Left cardiac atrium (tissue), 4 donors: ENCODE data around the gene IGFBP1. TPM values are rescaled to one million over a fixed set of nuclear protein-coding genes. Genes with fewer than 3 reads are reported as not detected.
"Not testable (repeated sequence)": the region's sequence is repeated elsewhere in the genome, so short reads cannot be mapped to it uniquely, and the experiment has no call there.

Source experiments
- ATAC-seq, 2 donors: fragments of 200-7000 bp; cut with Tn5 transposase; one replicate each; pipeline ENCODE4 v1.9.1; 2020; ENCODE audit warnings: mild to moderate bottlenecking in 2 of 2, moderate library complexity in 2 of 2
- DNase-seq: peaks from one replicate; pipeline ENCODE4 v3.0.0-alpha.2; 2020
- intact Hi-C, 2 donors: fragments of 100-400 bp; cut with DNase I; formaldehyde crosslinking; loops; one replicate each; pipeline versions ENCODE4 v1.14.1 to v1.15.1; 2022 to 2023
- total RNA-seq, 2 donors: library from RNA; stranded (reverse); fragmentation: NEBNext Ultra II Directional; extraction: Animal tissue kit (Norgen Biotek cat#: 25700); gene quantifications; one replicate each; pipeline ENCODE4 v1.2.1, GENCODE V29; 2021
- donor health status: DM: no; HTN: yes; CAD: no.
- donor health status: DM: no; HTN: yes; CAD: no; lungs with severe emphysema.
- donor health status: DM: yes; HTN: yes; CAD: no.
- donor health status: Dilated cardiomyopathy.

Gene IGFBP1
- total RNA-seq, 2 donors from 2014 or later, result not detected

- ATAC-seq (peak; percentile 31 to 47), DNase-seq (peak; percentile 62)
- intact Hi-C loops, result loop anchor here (1.0 to 5.0 kb wide), 6 partner anchors 430 to 1330 kb away; no protein-coding TSS in a partner anchor
These were observed 33.6 kb downstream of the IGFBP1 start for GRCh38 chr7:45921699-45922519.

- ATAC-seq, result peak in 1 of 2 donors; percentile 13
- intact Hi-C loops, result loop anchor here (1.0 to 5.0 kb wide), 5 partner anchors 429 to 1329 kb away; no protein-coding TSS in a partner anchor
- no peak for DNase-seq
These were observed 34.5 kb downstream of the IGFBP1 start for GRCh38 chr7:45922810-45923209.

GRCh38 chr7:45923290-45923689 is 35.0 kb downstream of the IGFBP1 start:
- ATAC-seq, result peak; percentile 36 to 68

GRCh38 chr7:45923818-45924217 is 35.5 kb downstream of the IGFBP1 start:
- no peak for DNase-seq
- ATAC-seq, result no peak
- intact Hi-C loops, result loop anchor here (2.0 to 5.0 kb wide), 4 partner anchors 1163 to 1328 kb away; no protein-coding TSS in a partner anchor

More at GRCh38 chr7:45923290-45923689, 35.0 kb downstream of the IGFBP1 start:
- intact Hi-C loops, result loop anchor here (2.0 to 5.0 kb wide), 4 partner anchors 1164 to 1329 kb away; no protein-coding TSS in a partner anchor
- peak; percentile 79 for DNase-seq

GRCh38 chr7:45924283-45924682 is 36.0 kb downstream of the IGFBP1 start:
- DNase-seq (no peak), ATAC-seq (peak in 1 of 2 donors; percentile 74)

GRCh38 chr7:45927721-45928120 is 39.4 kb downstream of the IGFBP1 start:
- no peak for ATAC-seq
- intact Hi-C loops, result no loop called here
- DNase-seq, result no peak

More at GRCh38 chr7:45924283-45924682, 36.0 kb downstream of the IGFBP1 start:
- intact Hi-C loops, result loop anchor here (5.0 kb wide), 3 partner anchors 1163 to 1328 kb away; no protein-coding TSS in a partner anchor

- DNase-seq (no peak), ATAC-seq (no peak)
- intact Hi-C loops, result no loop called here
These were observed 42.7 kb downstream of the IGFBP1 start for GRCh38 chr7:45930967-45931366.

GRCh38 chr7:45937301-45937700 is 49.0 kb downstream of the IGFBP1 start:
- ATAC-seq, result no peak

GRCh38 chr7:45937862-45938261 is 49.6 kb downstream of the IGFBP1 start:
- DNase-seq (no peak), ATAC-seq (no peak)
- intact Hi-C loops, result no loop called here

More at GRCh38 chr7:45937301-45937700, 49.0 kb downstream of the IGFBP1 start:
- DNase-seq, result no peak
- intact Hi-C loops, result no loop called here

GRCh38 chr7:45938626-45939302 is 50.5 kb downstream of the IGFBP1 start:
- DNase-seq, result no peak
- intact Hi-C loops, result no loop called here
- ATAC-seq, result no peak

GRCh38 chr7:45939574-45939973 is 51.3 kb downstream of the IGFBP1 start:
- intact Hi-C loops, result no loop called here
- no peak for DNase-seq

GRCh38 chr7:45940237-45940781 is 52.0 kb downstream of the IGFBP1 start:
- intact Hi-C loops, DNase-seq, ATAC-seq: not testable (repeated sequence)

More at GRCh38 chr7:45939574-45939973, 51.3 kb downstream of the IGFBP1 start:
- no peak for ATAC-seq

GRCh38 chr7:45940939-45941338 is 52.7 kb downstream of the IGFBP1 start:
- ATAC-seq, result no peak
- intact Hi-C loops, result no loop called here
- DNase-seq, result no peak

Other genes starting within 250 kb of the IGFBP1 start
- gene CCDC201, start 15.4 kb upstream of the IGFBP1 start, total RNA-seq, result not detected
- gene IGFBP3, start 32.8 kb downstream of the IGFBP1 start, total RNA-seq, result 10 to 100 TPM; 37.5 to 75.4 TPM